ENCODE measurements around the gene ADAR.
"Not testable (repeated sequence)": the region's sequence is repeated elsewhere in the genome, so short reads cannot be mapped to it uniquely, and the experiment has no call there.

The ADAR gene

GRCh38 chr1:154607609-154608396 lies at the start of gene ADAR:
ADAR (minus strand) TSS chr1:154608186; CDS start chr1:154608006, 180 bp downstream.
- DNase-seq (ENCODE audit: low read depth) = peak; percentile 85

GRCh38 chr1:154657556-154657955 lies 49.6 kb upstream of the ADAR start:
- no peak for DNase-seq (ENCODE audit: low read depth)

- no peak for DNase-seq (ENCODE audit: low read depth)
Observed at GRCh38 chr1:154652893-154653292, 44.9 kb upstream of the ADAR start.

- not testable (repeated sequence) for DNase-seq (ENCODE audit: low read depth)
Observed at GRCh38 chr1:154644724-154645123, 36.7 kb upstream of the ADAR start.

- DNase-seq (ENCODE audit: low read depth) = no peak
Observed at GRCh38 chr1:154641534-154641933, 33.5 kb upstream of the ADAR start.

- DNase-seq (ENCODE audit: low read depth) = no peak
Observed at GRCh38 chr1:154639876-154640275, 31.9 kb upstream of the ADAR start.

GRCh38 chr1:154635171-154635570 lies 27.2 kb upstream of the ADAR start:
- no peak for DNase-seq (ENCODE audit: low read depth)

GRCh38 chr1:154629675-154630073 lies 21.7 kb upstream of the ADAR start:
- DNase-seq (ENCODE audit: low read depth) = no peak

GRCh38 chr1:154629061-154629674 lies 21.2 kb upstream of the ADAR start:
- DNase-seq (ENCODE audit: low read depth) = no peak

GRCh38 chr1:154628121-154628405 lies 20.1 kb upstream of the ADAR start:
- no peak for DNase-seq (ENCODE audit: low read depth)

- peak; percentile 84 for DNase-seq (ENCODE audit: low read depth)
Observed at GRCh38 chr1:154627257-154628120, 19.5 kb upstream of the ADAR start.

GRCh38 chr1:154626456-154627256 lies 18.7 kb upstream of the ADAR start:
- DNase-seq (ENCODE audit: low read depth) = no peak

- DNase-seq (ENCODE audit: low read depth) = no peak
Observed at GRCh38 chr1:154624746-154625643, 17.0 kb upstream of the ADAR start.

- DNase-seq (ENCODE audit: low read depth) = no peak
Observed at GRCh38 chr1:154623358-154623757, 15.4 kb upstream of the ADAR start.

- DNase-seq (ENCODE audit: low read depth) = no peak
Observed at GRCh38 chr1:154622503-154623039, 14.6 kb upstream of the ADAR start.

GRCh38 chr1:154621875-154622274 lies 13.9 kb upstream of the ADAR start:
- DNase-seq (ENCODE audit: low read depth) = no peak

GRCh38 chr1:154620751-154621150 lies 12.8 kb upstream of the ADAR start:
- no peak for DNase-seq (ENCODE audit: low read depth)

- DNase-seq (ENCODE audit: low read depth) = no peak
Observed at GRCh38 chr1:154619181-154619948, 11.4 kb upstream of the ADAR start.

- no peak for DNase-seq (ENCODE audit: low read depth)
Observed at GRCh38 chr1:154616659-154617345, 8.8 kb upstream of the ADAR start.
